Mesenchymal stem cell (in vitro differentiated cells and primary cell): ENCODE results near the gene GREB1L.

Source experiments
- DNase-seq: peaks from one replicate; pipeline ENCODE4 v3.0.0-alpha.2; 2013
- H2AFZ ChIP-seq: one replicate; pipeline ENCODE4 v1.6.1; 2013; ENCODE audit warnings: low read depth, mild to moderate bottlenecking, control low read depth, inconsistent platforms, low read length, moderate library complexity
- H2AK5ac ChIP-seq: 2 replicates; pipeline ENCODE4 v1.6.1; 2013; ENCODE audit warnings: low read length, moderate library complexity, mild to moderate bottlenecking, inconsistent platforms; ENCODE audit not compliant: severe bottlenecking
- H2BK120ac ChIP-seq: one replicate; pipeline ENCODE4 v1.6.1; 2013; ENCODE audit warnings: low read depth, mild to moderate bottlenecking, inconsistent platforms, low read length, moderate library complexity
- H2BK12ac ChIP-seq, 2 experiments: one replicate each; pipeline ENCODE4 v1.6.1; 2013; ENCODE audit warnings: inconsistent platforms in 2 of 2, low read length in 2 of 2, mild to moderate bottlenecking in 2 of 2, moderate library complexity in 2 of 2, control low read depth in 1 of 2
- H2BK15ac ChIP-seq: one replicate; pipeline ENCODE4 v1.6.1; 2013; ENCODE audit warnings: mild to moderate bottlenecking, low read depth, inconsistent platforms; ENCODE audit not compliant: poor library complexity, severe bottlenecking
- H2BK5ac ChIP-seq: 2 replicates; pipeline ENCODE4 v1.6.1; 2013; ENCODE audit warnings: low read depth, mild to moderate bottlenecking, low read length, control low read depth, inconsistent platforms; ENCODE audit not compliant: poor library complexity, severe bottlenecking
- H3K14ac ChIP-seq, 2 experiments: one replicate each; pipeline ENCODE4 v1.6.1; 2013; ENCODE audit warnings: inconsistent platforms in 2 of 2, low read length in 2 of 2, control low read depth in 1 of 2, mild to moderate bottlenecking in 1 of 2, moderate library complexity in 1 of 2
- H3K18ac ChIP-seq, 2 experiments: one replicate each; pipeline ENCODE4 v1.6.1; 2013; ENCODE audit warnings: inconsistent platforms in 2 of 2, low read length in 2 of 2, control low read depth in 1 of 2, low read depth in 1 of 2, mild to moderate bottlenecking in 1 of 2
- H3K23ac ChIP-seq, 2 experiments: one replicate each; pipeline ENCODE4 v1.6.1; 2013; ENCODE audit warnings: inconsistent platforms in 2 of 2, low read length in 2 of 2, mild to moderate bottlenecking in 2 of 2, moderate library complexity in 2 of 2, control low read depth in 1 of 2
- H3K27ac ChIP-seq: 2 replicates; pipeline ENCODE4 v1.5.1; 2013; ENCODE audit warnings: mild to moderate bottlenecking, moderate library complexity, low read length, control low read depth, inconsistent platforms; ENCODE audit not compliant: poor library complexity, severe bottlenecking
- H3K27me3 ChIP-seq, 2 experiments: 2 replicates each; pipeline versions ENCODE4 v1.6.1 to v1.7.0; 2013; ENCODE audit warnings: low read length in 2 of 2, mild to moderate bottlenecking in 2 of 2, moderate library complexity in 2 of 2, control low read depth in 1 of 2, inconsistent platforms in 1 of 2; ENCODE audit not compliant: control insufficient read depth in 1 of 2, insufficient read depth in 1 of 2
- H3K36me3 ChIP-seq, 2 experiments: 2 replicates each; pipeline versions ENCODE4 v1.6.1 to v1.7.0; 2013; ENCODE audit warnings: low read length in 2 of 2, control low read depth in 1 of 2, inconsistent platforms in 1 of 2, low read depth in 1 of 2, mild to moderate bottlenecking in 1 of 2; ENCODE audit not compliant: insufficient read depth in 2 of 2, control insufficient read depth in 1 of 2
- H3K4ac ChIP-seq, 2 experiments: one replicate each; pipeline ENCODE4 v1.6.1; 2013; ENCODE audit warnings: inconsistent platforms in 2 of 2, low read length in 2 of 2, mild to moderate bottlenecking in 2 of 2, moderate library complexity in 2 of 2, control low read depth in 1 of 2, low read depth in 1 of 2
- H3K4me1 ChIP-seq: 2 replicates; pipeline ENCODE4 v1.6.1; 2013; ENCODE audit warnings: low read depth, low read length, control low read depth; ENCODE audit not compliant: control insufficient read depth, insufficient read depth
- H3K4me2 ChIP-seq: 2 replicates; pipeline ENCODE4 v1.6.1; 2013; ENCODE audit warnings: low read length, mild to moderate bottlenecking, inconsistent platforms; ENCODE audit not compliant: poor library complexity, severe bottlenecking
- H3K4me3 ChIP-seq, 2 experiments: 2 replicates each; pipeline versions ENCODE4 v1.5.1 to v1.7.0; 2013; ENCODE audit warnings: low read length in 2 of 2, mild to moderate bottlenecking in 2 of 2, control low read depth in 1 of 2, low read depth in 1 of 2; ENCODE audit not compliant: insufficient read depth in 1 of 2
- H3K79me1 ChIP-seq: replicated peaks from 2 replicates; pipeline ENCODE4 v1.6.1; 2013; ENCODE audit warnings: mild to moderate bottlenecking, control low read depth, low read length, inconsistent platforms; ENCODE audit not compliant: poor library complexity, severe bottlenecking
- H3K9ac ChIP-seq: 2 replicates; pipeline ENCODE4 v1.7.0; 2013; ENCODE audit warnings: mild to moderate bottlenecking, low read length, moderate library complexity
- H3K9me3 ChIP-seq: 2 replicates; pipeline ENCODE4 v1.7.0; 2013; ENCODE audit warnings: mild to moderate bottlenecking, low read length; ENCODE audit not compliant: control insufficient read depth
- H4K8ac ChIP-seq: one replicate; pipeline ENCODE4 v1.6.1; 2013; ENCODE audit warnings: inconsistent platforms, mild to moderate bottlenecking, low read length, moderate library complexity
- H4K91ac ChIP-seq: one replicate; pipeline ENCODE4 v1.6.1; 2013; ENCODE audit warnings: mild to moderate bottlenecking, low read length, inconsistent platforms
- WGBS: methylation state at CpG from one replicate; pipeline ENCODE4 v1.1.7; 2013; ENCODE audit warnings: mixed read lengths; 5-methylcytosine and 5-hydroxymethylcytosine counted together

GREB1L gene

DNA sequence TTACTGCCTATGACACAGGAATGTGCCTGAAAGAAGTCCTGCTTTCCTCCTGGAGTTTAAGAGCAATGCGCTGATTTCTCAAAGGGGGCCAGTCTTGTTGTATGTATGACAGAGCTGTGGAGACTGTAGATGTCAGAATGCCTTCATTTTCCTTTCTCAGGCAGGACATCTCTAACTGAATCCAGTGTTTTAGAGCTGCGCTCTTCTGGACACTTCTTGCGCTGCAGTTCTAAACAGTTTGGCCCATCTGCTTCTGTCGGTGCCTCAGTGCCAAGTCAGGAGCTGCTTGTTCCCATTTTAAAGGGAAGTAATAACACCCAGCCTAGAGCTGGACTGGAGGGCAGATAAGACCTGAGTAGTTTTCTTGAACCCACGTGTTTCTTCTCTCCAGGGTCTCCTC is 267.0 kb downstream of the GREB1L start:
- H2AFZ ChIP-seq: no peak overlapping the region
- no peak overlapping the region for H2BK5ac ChIP-seq
- H3K4me3 ChIP-seq: no peak overlapping the region
- H2AK5ac ChIP-seq: no peak overlapping the region
- H2BK15ac ChIP-seq: no peak overlapping the region
- no peak overlapping the region for H3K4ac ChIP-seq
- H3K23ac ChIP-seq: no peak overlapping the region
- no peak overlapping the region for H4K91ac ChIP-seq
- H3K9me3 ChIP-seq: no peaks in the 10 kb centered on the region
- WGBS: 93% methylated on average over 5 of the region's 5 CpGs
- no peak overlapping the region for H3K14ac ChIP-seq
- no peak overlapping the region for H2BK120ac ChIP-seq
- H4K8ac ChIP-seq: no peak overlapping the region
- H3K27ac ChIP-seq: no peak overlapping the region
- H3K4me2 ChIP-seq: no peak overlapping the region
- no peaks in the 10 kb centered on the region for H3K4me1 ChIP-seq
- no peaks in the 10 kb centered on the region for H3K27me3 ChIP-seq
- no peak for DNase-seq
- H3K18ac ChIP-seq: no peak overlapping the region
- H3K9ac ChIP-seq: no peak overlapping the region
- H2BK12ac ChIP-seq: no peak overlapping the region
- no peaks in the 10 kb centered on the region for H3K79me1 ChIP-seq
- peaks cover 5 to 13% of the 10 kb centered on the region in 2 experiments for H3K36me3 ChIP-seq

DNA sequence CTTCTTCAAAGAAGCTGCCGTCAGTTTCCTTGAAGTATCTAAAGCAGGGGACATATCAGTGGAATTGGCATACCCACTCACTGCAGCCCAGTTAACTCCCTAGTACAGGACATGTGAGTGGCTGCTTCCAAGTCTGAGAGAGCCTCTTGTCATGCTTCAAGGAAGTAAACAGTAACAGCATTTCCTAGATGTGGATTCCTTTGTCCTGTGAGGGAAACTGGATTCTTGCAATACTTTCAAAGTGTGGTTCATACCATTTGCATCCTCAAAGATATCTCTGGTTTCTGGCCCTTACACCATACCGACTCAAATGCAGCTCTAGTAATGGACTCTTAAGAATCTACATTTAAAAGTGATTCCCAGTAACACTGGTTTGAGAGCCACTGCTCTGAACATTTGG is 271.3 kb downstream of the GREB1L start:
- H3K9ac ChIP-seq: no peak overlapping the region
- peaks cover 2% of the 10 kb centered on the region for H3K79me1 ChIP-seq
- H3K27me3 ChIP-seq: no peaks in the 10 kb centered on the region
- H2BK12ac ChIP-seq: no peak overlapping the region
- no peak overlapping the region for H3K4me3 ChIP-seq
- no peak overlapping the region for H2AK5ac ChIP-seq
- no peak overlapping the region for H3K14ac ChIP-seq
- no peak overlapping the region for H4K91ac ChIP-seq
- H3K9me3 ChIP-seq: no peaks in the 10 kb centered on the region
- no peak overlapping the region for H3K4ac ChIP-seq
- no peak overlapping the region for H2BK5ac ChIP-seq
- H3K36me3 ChIP-seq: peaks cover 12 to 44% of the 10 kb centered on the region in 2 experiments
- no peak overlapping the region for H3K23ac ChIP-seq
- H3K27ac ChIP-seq: no peak overlapping the region
- H4K8ac ChIP-seq: no peak overlapping the region
- H3K18ac ChIP-seq: no peak overlapping the region
- H3K4me2 ChIP-seq: no peak overlapping the region
- DNase-seq: peak; percentile 16
- H2BK120ac ChIP-seq: no peak overlapping the region
- no peak overlapping the region for H2BK15ac ChIP-seq
- 94% methylated on average over 2 of the region's 2 CpGs for WGBS
- H3K4me1 ChIP-seq: no peaks in the 10 kb centered on the region
- no peak overlapping the region for H2AFZ ChIP-seq

DNA sequence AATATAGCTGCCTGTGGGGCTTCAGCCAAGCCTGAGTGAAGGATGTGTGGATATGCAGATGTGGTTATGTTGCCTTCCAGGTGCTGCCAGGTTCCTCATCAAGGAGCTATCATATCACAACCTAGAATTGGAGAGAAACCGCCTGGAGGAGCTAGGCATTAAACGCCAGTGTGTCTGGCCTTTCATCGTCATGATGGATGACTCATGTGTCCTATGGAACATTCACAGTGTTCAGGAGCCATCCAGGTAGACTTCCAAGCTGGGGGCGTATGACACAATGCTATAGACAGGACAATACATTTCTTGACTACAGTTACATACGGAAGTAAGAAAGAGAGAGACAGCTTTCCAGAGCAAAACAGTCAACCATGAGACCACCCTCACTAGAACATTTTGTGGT is 271.7 kb downstream of the GREB1L start:
- H3K9ac ChIP-seq: no peak overlapping the region
- WGBS: 95% methylated on average over 4 of the region's 5 CpGs
- H4K91ac ChIP-seq: no peak overlapping the region
- peaks cover 2% of the 10 kb centered on the region for H3K79me1 ChIP-seq
- no peak overlapping the region for H3K23ac ChIP-seq
- H3K9me3 ChIP-seq: no peaks in the 10 kb centered on the region
- no peak overlapping the region for H2AFZ ChIP-seq
- H3K4me1 ChIP-seq: no peaks in the 10 kb centered on the region
- H2BK120ac ChIP-seq: no peak overlapping the region
- H3K14ac ChIP-seq: no peak overlapping the region
- no peak overlapping the region for H3K4me3 ChIP-seq
- H3K27ac ChIP-seq: no peak overlapping the region
- no peaks in the 10 kb centered on the region for H3K27me3 ChIP-seq
- no peak overlapping the region for H3K4me2 ChIP-seq
- DNase-seq: no peak
- H3K4ac ChIP-seq: no peak overlapping the region
- no peak overlapping the region for H2BK12ac ChIP-seq
- H2BK15ac ChIP-seq: no peak overlapping the region
- no peak overlapping the region for H2AK5ac ChIP-seq
- H3K36me3 ChIP-seq: peaks cover 12 to 47% of the 10 kb centered on the region in 2 experiments
- H2BK5ac ChIP-seq: no peak overlapping the region
- no peak overlapping the region for H3K18ac ChIP-seq
- no peak overlapping the region for H4K8ac ChIP-seq

DNA sequence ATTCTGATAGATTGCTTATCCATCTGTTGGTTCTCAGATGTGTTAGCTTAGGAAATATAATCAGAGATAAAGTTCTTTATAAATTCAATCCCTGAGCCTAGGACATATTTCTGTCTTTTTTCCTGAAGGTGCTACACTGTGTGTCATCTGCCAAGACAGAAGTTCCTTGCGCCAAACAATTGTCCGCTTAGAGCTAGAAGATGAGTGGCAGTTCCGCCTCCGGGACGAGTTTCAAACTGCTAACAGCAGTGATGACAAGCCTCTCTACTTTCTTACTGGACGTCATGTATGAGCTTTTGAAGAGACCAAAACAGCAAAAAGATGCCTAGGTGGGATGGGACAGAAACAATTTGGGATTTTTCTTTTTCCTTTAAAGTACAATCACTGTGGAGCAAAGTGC is 280.5 kb downstream of the GREB1L start:
- Histone ChIP-seq H3K18ac (no peak overlapping the region), H3K27me3 (no peaks in the 10 kb centered on the region), H3K9ac (no peak overlapping the region), H3K4me3 (no peak overlapping the region), H3K27ac (no peak overlapping the region), H3K4me2 (no peak overlapping the region), H2BK15ac (no peak overlapping the region), H2BK5ac (no peak overlapping the region), H3K23ac (no peak overlapping the region), H3K79me1 (peaks cover 9% of the 10 kb centered on the region), H3K14ac (no peak overlapping the region), H2BK120ac (no peak overlapping the region), H2AFZ (no peak overlapping the region), H3K4me1 (no peaks in the 10 kb centered on the region), H4K91ac (no peak overlapping the region), H3K9me3 (no peaks in the 10 kb centered on the region), H2AK5ac (no peak overlapping the region), H3K4ac (no peak overlapping the region), H4K8ac (no peak overlapping the region), H2BK12ac (no peak overlapping the region), H3K36me3 (peaks cover 5 to 70% of the 10 kb centered on the region in 2 experiments)
- 96% methylated on average over 6 of the region's 6 CpGs for WGBS
- no peak for DNase-seq
